ENCODE results near the gene RARRES2.

The RARRES2 gene

DNA sequence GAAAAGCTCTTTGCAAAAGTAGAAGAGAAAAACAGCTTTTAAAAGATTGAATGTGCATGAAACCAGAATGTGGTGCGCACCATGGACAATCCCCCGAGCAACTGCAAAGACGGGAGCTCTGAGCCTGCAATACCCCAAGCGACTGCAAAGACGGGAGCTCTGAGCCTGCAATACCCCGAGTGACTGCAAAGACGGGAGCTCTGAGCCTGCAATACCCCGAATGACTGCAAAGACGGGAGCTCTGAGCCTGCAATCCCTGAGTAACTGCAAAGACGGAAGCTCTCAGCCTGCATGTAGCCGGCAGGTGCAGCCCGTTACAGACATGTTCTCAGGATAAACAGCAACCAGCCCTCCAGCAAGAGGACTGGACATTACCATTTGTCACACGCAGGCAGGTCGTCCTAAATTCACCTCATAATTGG is 43.9 kb upstream of the RARRES2 start:
- no peak for DNase-seq (ENCODE audit: low read depth, low spot score)
- POLR2A ChIA-PET, result no interaction called here
- TF ChIP-seq, protein P1, sequence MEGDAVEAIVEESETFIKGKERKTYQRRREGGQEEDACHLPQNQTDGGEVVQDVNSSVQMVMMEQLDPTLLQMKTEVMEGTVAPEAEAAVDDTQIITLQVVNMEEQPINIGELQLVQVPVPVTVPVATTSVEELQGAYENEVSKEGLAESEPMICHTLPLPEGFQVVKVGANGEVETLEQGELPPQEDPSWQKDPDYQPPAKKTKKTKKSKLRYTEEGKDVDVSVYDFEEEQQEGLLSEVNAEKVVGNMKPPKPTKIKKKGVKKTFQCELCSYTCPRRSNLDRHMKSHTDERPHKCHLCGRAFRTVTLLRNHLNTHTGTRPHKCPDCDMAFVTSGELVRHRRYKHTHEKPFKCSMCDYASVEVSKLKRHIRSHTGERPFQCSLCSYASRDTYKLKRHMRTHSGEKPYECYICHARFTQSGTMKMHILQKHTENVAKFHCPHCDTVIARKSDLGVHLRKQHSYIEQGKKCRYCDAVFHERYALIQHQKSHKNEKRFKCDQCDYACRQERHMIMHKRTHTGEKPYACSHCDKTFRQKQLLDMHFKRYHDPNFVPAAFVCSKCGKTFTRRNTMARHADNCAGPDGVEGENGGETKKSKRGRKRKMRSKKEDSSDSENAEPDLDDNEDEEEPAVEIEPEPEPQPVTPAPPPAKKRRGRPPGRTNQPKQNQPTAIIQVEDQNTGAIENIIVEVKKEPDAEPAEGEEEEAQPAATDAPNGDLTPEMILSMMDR (IDR thresholded peaks at IDR 0.05; ENCODE audit: insufficient read depth, low read length, missing control alignments), result no peak
- no peak overlapping the region for H3K4me3 ChIP-seq (ENCODE audit: low read depth, low read length)
- CTCF ChIA-PET, result interaction anchor here (2.8 kb wide), 1 partner anchor 8 kb away, joined by 10 read pairs; no protein-coding TSS in a partner anchor

DNA sequence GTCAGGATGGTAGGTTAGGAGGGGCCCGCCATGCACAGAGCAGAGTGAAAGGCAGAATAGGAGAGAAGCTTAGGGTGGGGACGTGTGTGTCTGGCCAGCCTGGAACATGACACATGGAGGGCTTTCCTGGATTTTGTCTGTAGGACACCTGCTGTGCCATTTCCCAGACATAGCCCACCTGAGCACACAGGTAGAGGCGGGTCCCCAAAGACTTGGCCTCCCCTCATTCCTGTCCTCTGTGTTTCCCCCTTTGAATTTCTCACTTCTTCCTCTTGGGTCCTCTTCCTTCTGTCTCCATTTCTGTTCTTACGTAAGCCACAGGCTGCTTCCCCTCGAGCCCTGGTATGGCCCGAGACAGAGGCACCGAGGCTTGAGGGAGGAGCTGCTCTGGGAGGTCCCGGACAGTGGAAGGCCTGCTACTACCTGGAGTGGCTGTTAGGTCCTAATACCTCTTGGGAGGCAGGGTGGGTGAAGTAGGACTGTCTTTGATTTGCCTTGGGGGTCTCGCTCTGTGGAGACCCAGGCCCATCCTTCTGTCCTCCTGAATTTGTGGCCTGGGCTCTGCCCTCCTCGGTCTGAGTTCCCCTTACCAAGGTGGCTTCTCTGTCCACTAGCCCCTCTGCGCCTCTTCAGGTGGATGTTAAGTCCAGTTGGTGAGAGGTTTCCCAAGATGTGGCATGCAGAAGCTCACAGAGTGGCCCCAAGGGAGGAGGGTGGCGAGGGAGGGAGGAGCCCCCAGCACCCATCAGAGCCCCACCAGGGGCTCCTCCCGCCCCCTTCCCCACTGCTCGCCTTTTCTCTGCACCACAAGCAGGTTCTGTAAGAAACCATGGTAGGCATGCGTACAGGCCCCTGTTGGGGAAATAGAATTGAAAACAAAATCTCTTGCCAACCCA is 43.2 kb upstream of the RARRES2 start:
- no peak overlapping the region for H3K4me3 ChIP-seq (ENCODE audit: low read depth, low read length)
- ChIA-PET POLR2A (no interaction called here), CTCF (interaction anchor here (2.8 kb wide), 1 partner anchor 7 kb away, joined by 10 read pairs; no protein-coding TSS in a partner anchor)
- no peak for DNase-seq (ENCODE audit: low read depth, low spot score)
- TF ChIP-seq, protein P1 (IDR thresholded peaks at IDR 0.05; ENCODE audit: insufficient read depth, low read length, missing control alignments), result no peak

DNA sequence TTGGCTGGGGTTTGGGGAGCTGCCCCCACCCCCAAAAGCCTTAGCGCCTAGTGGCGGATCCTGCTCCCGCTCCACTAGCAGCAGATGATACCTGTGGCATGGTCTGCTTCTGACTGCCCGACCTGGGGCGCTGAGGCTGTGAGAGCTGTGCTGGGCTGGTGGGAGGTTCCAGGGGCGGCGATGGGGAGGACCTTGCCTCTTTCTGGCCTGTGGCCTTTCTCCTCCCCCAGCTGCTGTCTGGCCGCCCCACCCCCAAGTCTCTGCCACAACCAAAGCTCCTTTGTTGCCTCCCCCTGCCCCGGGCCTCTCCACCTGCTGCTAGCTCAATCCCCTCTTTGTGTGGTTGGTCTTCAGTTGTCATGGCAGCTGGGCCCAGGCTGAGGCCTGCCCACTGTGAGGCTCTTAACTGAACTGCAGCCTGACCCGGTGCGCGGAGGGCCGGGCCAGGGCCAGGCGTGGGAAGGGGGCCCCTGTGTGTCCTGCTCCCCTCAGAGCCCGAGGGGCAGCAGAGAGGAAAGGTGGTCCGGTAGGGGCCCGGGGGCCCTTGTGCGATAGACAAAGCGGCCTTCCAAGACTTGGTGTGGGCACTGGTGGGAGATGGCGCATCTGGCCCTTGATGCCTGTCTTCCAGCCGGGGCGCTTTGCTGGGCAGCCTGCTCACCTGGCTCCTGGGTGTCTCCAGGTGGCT is 42.4 kb upstream of the RARRES2 start:
- POLR2A ChIA-PET, result no interaction called here
- no peak for DNase-seq (ENCODE audit: low read depth, low spot score)
- CTCF ChIA-PET, result interaction anchor here (1.4 kb wide), 1 partner anchor 8 kb away, joined by 3 read pairs; no protein-coding TSS in a partner anchor
- TF ChIP-seq, protein P1 (IDR thresholded peaks at IDR 0.05; ENCODE audit: insufficient read depth, low read length, missing control alignments), result no peak
- no peak overlapping the region for H3K4me3 ChIP-seq (ENCODE audit: low read depth, low read length)

DNA sequence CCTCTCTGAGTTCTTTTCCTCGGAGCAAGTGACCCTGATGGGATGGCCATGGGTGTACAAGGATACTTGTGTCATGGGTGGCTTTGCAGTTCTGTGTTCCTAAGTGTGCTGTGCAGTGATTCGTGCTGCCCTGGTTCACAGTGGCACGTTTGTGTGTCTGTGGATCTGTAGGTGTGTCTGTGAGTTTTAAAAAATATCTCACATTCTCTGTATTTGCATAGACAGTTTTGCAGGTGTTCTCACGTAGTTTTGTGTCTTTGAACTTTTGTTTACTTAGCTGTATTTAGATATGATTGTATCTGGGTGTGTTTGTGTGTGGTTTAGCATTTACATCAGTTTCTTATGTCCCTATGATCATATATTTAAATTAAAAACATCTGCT is 41.4 kb upstream of the RARRES2 start:
- CTCF ChIA-PET, result interaction anchor here (1.4 kb wide), 1 partner anchor 9 kb away, joined by 3 read pairs; no protein-coding TSS in a partner anchor
- no peak for DNase-seq (ENCODE audit: low read depth, low spot score)
- TF ChIP-seq, protein P1 (IDR thresholded peaks at IDR 0.05; ENCODE audit: insufficient read depth, low read length, missing control alignments), result no peak
- no peak overlapping the region for H3K4me3 ChIP-seq (ENCODE audit: low read depth, low read length)
- POLR2A ChIA-PET, result no interaction called here

DNA sequence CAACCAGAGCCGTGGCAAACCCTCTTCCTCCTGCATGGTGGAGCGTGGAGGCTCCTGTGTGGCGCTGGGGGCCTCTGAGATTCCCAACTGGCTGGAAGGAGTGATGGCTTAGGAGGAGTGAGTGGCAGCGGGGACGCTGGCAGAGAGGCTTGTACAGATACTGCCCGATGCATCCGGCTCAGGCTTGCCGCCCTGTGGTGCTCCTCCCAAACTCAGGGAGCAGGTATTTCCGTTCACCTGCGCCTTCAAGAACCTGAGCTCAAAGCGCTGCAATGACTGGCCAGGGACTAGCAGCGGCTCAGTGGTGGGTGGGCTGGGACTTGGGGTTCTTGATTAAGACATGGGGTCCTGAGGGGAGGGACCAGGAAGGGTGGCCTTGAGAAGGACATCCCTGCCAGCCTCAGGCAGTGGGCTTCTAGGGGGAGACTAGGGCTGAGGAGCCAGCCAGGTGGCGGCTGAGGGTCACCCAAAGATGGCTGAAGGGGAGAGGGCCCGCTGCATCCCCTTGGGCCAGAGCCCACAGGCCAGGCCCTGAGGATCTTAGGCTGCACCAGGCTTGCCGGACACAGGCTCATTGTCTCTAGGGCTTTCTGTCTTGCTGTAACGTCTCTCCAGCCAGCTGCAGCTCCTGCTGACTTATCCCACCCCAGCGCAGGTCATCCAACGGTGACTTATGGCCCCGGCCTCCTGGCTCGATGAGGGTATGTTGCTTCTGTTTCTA is 40.9 kb upstream of the RARRES2 start:
- CTCF ChIA-PET, result interaction anchor here (1.4 kb wide), 1 partner anchor 10 kb away, joined by 3 read pairs; no protein-coding TSS in a partner anchor
- TF ChIP-seq, protein P1 (IDR thresholded peaks at IDR 0.05; ENCODE audit: insufficient read depth, low read length, missing control alignments), result no peak
- DNase-seq (ENCODE audit: low read depth, low spot score), result no peak
- H3K4me3 ChIP-seq (ENCODE audit: low read depth, low read length), result no peak overlapping the region
- POLR2A ChIA-PET, result no interaction called here

Data from AG04449 (cell line).